Lung (tissue), 12 donors: ENCODE measurements around the gene ATG16L1. TPM values are rescaled to one million over a fixed set of nuclear protein-coding genes. Genes with fewer than 3 reads are reported as not detected.

Experiments used
- ATAC-seq: fragments of 200-7000 bp; cut with Tn5 transposase; one replicate; pipeline ENCODE4 v1.9.1; 2020; ENCODE audit warnings: moderate number of reproducible peaks; ENCODE audit not compliant: insufficient read depth, low FRiP score
- DNase-seq, 3 donors: peaks; one replicate each; pipeline ENCODE4 v3.0.0-alpha.2; 2013 to 2017
- H3K27ac ChIP-seq, 2 donors: one replicate each; pipeline ENCODE4 v1.5.1; 2013; ENCODE audit warnings: mild to moderate bottlenecking in 2 of 2, moderate library complexity in 2 of 2, control low read depth in 1 of 2, inconsistent platforms in 1 of 2, low read depth in 1 of 2, low read length in 1 of 2
- H3K27me3 ChIP-seq, 3 donors: one replicate each; pipeline ENCODE4 v1.5.1; 2013; ENCODE audit warnings: low read length in 2 of 3; ENCODE audit not compliant: control insufficient read depth in 3 of 3, insufficient read depth in 3 of 3
- H3K36me3 ChIP-seq, 4 donors: one replicate each; pipeline ENCODE4 v1.5.1; 2013; ENCODE audit warnings: low read length in 4 of 4, mild to moderate bottlenecking in 1 of 4, moderate library complexity in 1 of 4; ENCODE audit not compliant: control insufficient read depth in 4 of 4, insufficient read depth in 4 of 4
- H3K4me1 ChIP-seq, 5 donors: one replicate each; pipeline ENCODE4 v1.5.1; 2013; ENCODE audit warnings: low read length in 5 of 5, mild to moderate bottlenecking in 2 of 5, moderate library complexity in 1 of 5; ENCODE audit not compliant: control insufficient read depth in 5 of 5, insufficient read depth in 5 of 5
- H3K4me3 ChIP-seq: one replicate; pipeline ENCODE4 v1.5.1; 2013; ENCODE audit warnings: mild to moderate bottlenecking, control low read depth, moderate library complexity
- H3K9ac ChIP-seq, 2 donors: one replicate each; pipeline ENCODE4 v1.5.1; 2013; ENCODE audit warnings: low read length in 2 of 2, control low read depth in 1 of 2; ENCODE audit not compliant: insufficient read depth in 1 of 2
- H3K9me3 ChIP-seq, 4 donors: one replicate each; pipeline ENCODE4 v1.5.1; 2013; ENCODE audit warnings: low read length in 3 of 4, mild to moderate bottlenecking in 1 of 4, moderate library complexity in 1 of 4; ENCODE audit not compliant: control insufficient read depth in 4 of 4, insufficient read depth in 3 of 4
- WGBS, 2 donors: extraction: QIAGEN DNeasy Blood & Tissue Kit; methylation state at CpG; one replicate each; pipeline ENCODE4 v1.1.7; 2013; 5-methylcytosine and 5-hydroxymethylcytosine counted together
- polyA plus RNA-seq, 2 donors: library from polyadenylated mRNA; stranded (reverse); fragments of 200-250 nt; gene quantifications; one replicate each; pipeline ENCODE4 v1.2.1, GENCODE V29; 2013
- total RNA-seq, 2 donors: library from RNA; depleted of rRNA in 1 of 2; stranded (reverse); fragments of >200 nt in 1 of 2; gene quantifications; one replicate each; pipeline ENCODE4 v1.2.1, GENCODE V29; 2014 to 2021
- TF ChIP-seq, protein P1 (sequence below): IDR thresholded peaks from 2 replicates; pipeline ENCODE4 v1.5.1; 2012; ENCODE audit warnings: mild to moderate bottlenecking; ENCODE audit errors: control extremely low read depth, extremely low read depth
- donor health status: control.
- donor health status: control.
- donor health status: Bipolar disorder and iron deficiency.
- donor health status: healthy.
- donor health status: DM: yes; HTN: yes; CAD: no.

Gene ATG16L1
- total and polyA plus RNA-seq, 4 donors: 10.9 to 37.0 (median 20.3) TPM

GRCh38 chr2:233319256-233319655 lies 67.8 kb downstream of the ATG16L1 start:
- Histone ChIP-seq H3K4me3 (no peak overlapping the region), H3K9me3 (no peaks in the 10 kb centered on the region), H3K36me3 (no peaks in the 10 kb centered on the region), H3K27me3 (no peaks in the 10 kb centered on the region), H3K4me1 (no peaks in the 10 kb centered on the region), H3K9ac (no peak overlapping the region), H3K27ac (no peak overlapping the region)
- DNase-seq (no peak), ATAC-seq (no peak)
- 76 to 83% methylated on average over 5 of the region's 5 CpGs for WGBS, 2 donors
- TF ChIP-seq, protein P1, sequence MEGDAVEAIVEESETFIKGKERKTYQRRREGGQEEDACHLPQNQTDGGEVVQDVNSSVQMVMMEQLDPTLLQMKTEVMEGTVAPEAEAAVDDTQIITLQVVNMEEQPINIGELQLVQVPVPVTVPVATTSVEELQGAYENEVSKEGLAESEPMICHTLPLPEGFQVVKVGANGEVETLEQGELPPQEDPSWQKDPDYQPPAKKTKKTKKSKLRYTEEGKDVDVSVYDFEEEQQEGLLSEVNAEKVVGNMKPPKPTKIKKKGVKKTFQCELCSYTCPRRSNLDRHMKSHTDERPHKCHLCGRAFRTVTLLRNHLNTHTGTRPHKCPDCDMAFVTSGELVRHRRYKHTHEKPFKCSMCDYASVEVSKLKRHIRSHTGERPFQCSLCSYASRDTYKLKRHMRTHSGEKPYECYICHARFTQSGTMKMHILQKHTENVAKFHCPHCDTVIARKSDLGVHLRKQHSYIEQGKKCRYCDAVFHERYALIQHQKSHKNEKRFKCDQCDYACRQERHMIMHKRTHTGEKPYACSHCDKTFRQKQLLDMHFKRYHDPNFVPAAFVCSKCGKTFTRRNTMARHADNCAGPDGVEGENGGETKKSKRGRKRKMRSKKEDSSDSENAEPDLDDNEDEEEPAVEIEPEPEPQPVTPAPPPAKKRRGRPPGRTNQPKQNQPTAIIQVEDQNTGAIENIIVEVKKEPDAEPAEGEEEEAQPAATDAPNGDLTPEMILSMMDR: no peak

DNA sequence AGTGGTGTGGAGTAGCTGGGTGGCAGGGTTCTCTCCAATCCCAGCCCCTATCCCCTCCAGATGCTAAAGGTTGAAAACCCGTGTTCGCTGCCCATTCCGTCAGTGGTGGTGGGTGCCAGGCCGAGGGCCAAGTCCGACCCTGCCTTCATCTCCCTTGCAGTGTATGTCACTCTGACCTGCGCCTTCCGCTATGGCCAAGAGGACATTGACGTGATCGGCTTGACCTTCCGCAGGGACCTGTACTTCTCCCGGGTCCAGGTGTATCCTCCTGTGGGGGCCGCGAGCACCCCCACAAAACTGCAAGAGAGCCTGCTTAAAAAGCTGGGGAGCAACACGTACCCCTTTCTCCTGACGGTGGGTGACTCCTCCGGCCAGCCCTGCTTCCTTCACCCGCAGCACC lies 69.0 kb downstream of the ATG16L1 start:
- DNase-seq (no peak), ATAC-seq (no peak)
- Histone ChIP-seq H3K27me3 (no peaks in the 10 kb centered on the region), H3K4me3 (no peak overlapping the region), H3K36me3 (no peaks in the 10 kb centered on the region), H3K27ac (no peak overlapping the region), H3K9ac (no peak overlapping the region), H3K4me1 (peaks cover 0 to 2% (median 0%) of the 10 kb centered on the region in 5 donors), H3K9me3 (no peaks in the 10 kb centered on the region)
- 95 to 96% methylated on average over 17 of the region's 17 CpGs for WGBS, 2 donors
- TF ChIP-seq, protein P1: no peak

DNA sequence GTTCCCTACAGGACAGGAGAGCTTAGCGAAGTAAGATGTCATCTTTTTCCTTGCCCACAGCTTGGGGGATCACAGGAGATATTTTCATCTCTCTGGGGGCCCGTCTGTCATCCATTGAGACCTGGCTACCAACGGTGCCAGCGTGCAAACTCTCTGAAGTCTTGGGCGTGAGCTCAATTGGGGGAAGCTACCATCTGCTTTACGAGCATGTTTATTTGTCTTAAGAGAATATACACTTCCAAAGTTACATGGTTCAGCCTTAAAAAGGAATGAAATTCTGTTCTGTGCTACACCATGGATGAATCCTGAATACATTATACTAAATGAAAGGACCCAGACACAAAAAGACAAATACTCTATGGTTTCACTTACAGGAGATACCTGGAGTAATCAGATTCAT lies 69.7 kb downstream of the ATG16L1 start:
- H3K9ac ChIP-seq: no peak overlapping the region
- DNase-seq: no peak
- H3K4me3 ChIP-seq: no peak overlapping the region
- no peak overlapping the region for H3K27ac ChIP-seq
- H3K4me1 ChIP-seq: peaks cover 0 to 6% (median 0%) of the 10 kb centered on the region in 5 donors
- no peaks in the 10 kb centered on the region for H3K36me3 ChIP-seq
- no peak for ATAC-seq
- TF ChIP-seq, protein P1: no peak
- H3K9me3 ChIP-seq: no peaks in the 10 kb centered on the region
- H3K27me3 ChIP-seq: no peaks in the 10 kb centered on the region
- WGBS, 2 donors: 80 to 86% methylated on average over 6 of the region's 6 CpGs

GRCh38 chr2:233323851-233324250 lies 72.4 kb downstream of the ATG16L1 start:
- no peaks in the 10 kb centered on the region for H3K27me3 ChIP-seq
- H3K9me3 ChIP-seq: no peaks in the 10 kb centered on the region
- no peak for ATAC-seq
- no peak overlapping the region for H3K4me3 ChIP-seq
- H3K4me1 ChIP-seq: peaks cover 0 to 6% (median 0%) of the 10 kb centered on the region in 5 donors
- TF ChIP-seq, protein P1: no peak
- H3K36me3 ChIP-seq: no peaks in the 10 kb centered on the region
- WGBS, 2 donors: 89 to 93% methylated on average over 8 of the region's 8 CpGs
- no peak overlapping the region for H3K9ac ChIP-seq
- DNase-seq: no peak
- H3K27ac ChIP-seq: no peak overlapping the region
